ENCODE data around the gene LRRC27.

DNA sequence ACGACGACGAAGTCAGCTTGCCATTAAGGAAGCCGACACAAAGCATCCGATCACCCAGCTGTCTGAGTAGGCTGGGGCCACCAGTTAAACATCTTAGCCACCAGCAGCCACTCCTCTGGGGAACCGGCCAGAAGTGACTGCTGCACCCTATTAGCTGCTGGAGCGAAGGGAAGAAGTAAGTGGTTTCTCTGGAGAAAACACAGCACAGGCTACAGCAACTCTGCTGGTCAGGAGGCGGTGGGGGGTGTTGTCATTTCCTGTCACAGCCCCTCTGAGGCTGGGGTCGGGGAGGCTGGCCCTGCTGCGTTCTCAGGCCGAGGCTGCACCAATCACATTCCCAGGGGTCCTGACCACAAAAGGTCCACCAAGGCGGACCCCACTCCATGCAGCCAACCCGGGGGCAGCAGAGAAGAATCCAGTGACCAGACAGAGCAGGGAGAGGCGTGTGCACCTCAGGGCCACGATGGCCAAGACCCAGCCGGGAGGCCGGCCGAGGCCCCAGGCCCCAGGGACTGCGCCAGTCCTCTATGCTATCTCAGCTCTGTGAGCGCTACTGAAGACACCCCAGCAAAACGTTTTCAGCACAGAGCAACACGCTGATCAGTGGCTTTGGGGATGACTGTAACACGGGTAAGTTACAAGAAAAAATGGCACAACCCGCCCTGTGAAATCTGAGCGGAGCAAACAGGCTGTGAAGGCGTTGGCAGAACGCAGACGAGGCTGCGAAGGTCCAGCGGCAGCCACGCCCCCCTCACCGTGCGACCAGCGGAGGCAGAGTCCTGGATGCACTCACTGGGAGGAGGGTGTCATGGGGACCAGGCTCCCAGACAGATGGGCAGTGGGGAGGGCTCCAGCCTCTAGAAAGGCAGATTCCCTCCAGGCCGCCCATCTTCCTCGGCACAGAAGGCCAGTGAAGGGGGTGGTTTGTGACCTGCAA, 49.1 kb upstream of the LRRC27 start:
- TF ChIP-seq, protein P1, sequence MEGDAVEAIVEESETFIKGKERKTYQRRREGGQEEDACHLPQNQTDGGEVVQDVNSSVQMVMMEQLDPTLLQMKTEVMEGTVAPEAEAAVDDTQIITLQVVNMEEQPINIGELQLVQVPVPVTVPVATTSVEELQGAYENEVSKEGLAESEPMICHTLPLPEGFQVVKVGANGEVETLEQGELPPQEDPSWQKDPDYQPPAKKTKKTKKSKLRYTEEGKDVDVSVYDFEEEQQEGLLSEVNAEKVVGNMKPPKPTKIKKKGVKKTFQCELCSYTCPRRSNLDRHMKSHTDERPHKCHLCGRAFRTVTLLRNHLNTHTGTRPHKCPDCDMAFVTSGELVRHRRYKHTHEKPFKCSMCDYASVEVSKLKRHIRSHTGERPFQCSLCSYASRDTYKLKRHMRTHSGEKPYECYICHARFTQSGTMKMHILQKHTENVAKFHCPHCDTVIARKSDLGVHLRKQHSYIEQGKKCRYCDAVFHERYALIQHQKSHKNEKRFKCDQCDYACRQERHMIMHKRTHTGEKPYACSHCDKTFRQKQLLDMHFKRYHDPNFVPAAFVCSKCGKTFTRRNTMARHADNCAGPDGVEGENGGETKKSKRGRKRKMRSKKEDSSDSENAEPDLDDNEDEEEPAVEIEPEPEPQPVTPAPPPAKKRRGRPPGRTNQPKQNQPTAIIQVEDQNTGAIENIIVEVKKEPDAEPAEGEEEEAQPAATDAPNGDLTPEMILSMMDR (IDR thresholded peaks at IDR 0.05) = no peak
- TF ChIP-seq POLR2A (IDR thresholded peaks at IDR 0.05) = no peak

Data from Peyer's patch (tissue), 4 donors.